HepG2 (cell line): ENCODE data around the gene TNFSF10. TPM values are rescaled to one million over a fixed set of nuclear protein-coding genes. Genes with fewer than 3 reads are reported as not detected.

Experiments
- ATAC-seq: fragments of 200-7000 bp; cut with Tn5 transposase; 3 replicates; pipeline ENCODE4 v1.9.1; 2020; ENCODE audit warnings: mild to moderate bottlenecking, moderate library complexity
- BruUV-seq: library from RNA; stranded (reverse); fragments of 400-500 nt; replicated peaks from 2 replicates; lab custom pipeline; 2021; lab: Mats Ljungman, UMichigan
- CTCF ChIA-PET: fragments of 300-600 bp; formaldehyde crosslinking; extraction: SDS; loops from one replicate; lab custom pipeline; 2021; ENCODE audit warnings: low total read pairs, inconsistent platforms, low intra/inter-chr PET ratio; lab: Yijun Ruan, JAX
- POLR2A ChIA-PET: fragments of 350-600 bp; sonication (Branson Sonifier 250); formaldehyde crosslinking; loops from one replicate; lab custom pipeline; 2020; ENCODE audit warnings: antibody characterized with exemption, inconsistent platforms; lab: Yijun Ruan, JAX
- DNase-seq: peaks from one replicate; pipeline ENCODE4 v3.0.0-alpha.2; 2015; ENCODE audit warnings: low spot score
- FAIRE-seq: peaks from 3 replicates; lab custom pipeline; 2011; peaks lifted over from hg19 to GRCh38; lab: Jason Lieb, UNC
- H2AFZ ChIP-seq: one replicate; pipeline ENCODE4 v1.6.1; 2011; ENCODE audit warnings: low read length, inconsistent platforms
- H3K27ac ChIP-seq: fragments of 300-600 bp; 3 replicates; pipeline ENCODE4 v1.8.0; 2011; ENCODE audit warnings: mixed run types, mild to moderate bottlenecking, mixed read lengths, low read length, inconsistent platforms; ENCODE audit not compliant: insufficient read depth; ENCODE audit errors: extremely low read length
- H3K27me3 ChIP-seq, 2 experiments: fragments of 200-600 bp in 1 of 2; 2 replicates in 1 of 2; 3 replicates in 1 of 2; pipeline versions ENCODE4 v1.6.0 to v1.8.0; 2011; ENCODE audit warnings: low read length in 2 of 2, mild to moderate bottlenecking in 2 of 2, moderate library complexity in 2 of 2, inconsistent platforms in 1 of 2; ENCODE audit not compliant: insufficient read depth in 2 of 2, control insufficient read depth in 1 of 2
- H3K36me3 ChIP-seq, 2 experiments: fragments of 200-600 bp in 1 of 2; replicated peaks in 1 of 2; 2 replicates in 1 of 2; 3 replicates in 1 of 2; pipeline versions ENCODE4 v1.5.1 to v1.8.0; 2011; ENCODE audit warnings: low read length in 2 of 2, inconsistent platforms in 1 of 2; ENCODE audit not compliant: insufficient read depth in 2 of 2, control insufficient read depth in 1 of 2
- H3K4me1 ChIP-seq: 2 replicates; pipeline ENCODE4 v1.5.1; 2012; ENCODE audit warnings: low read length, inconsistent platforms; ENCODE audit not compliant: insufficient read depth
- H3K4me2 ChIP-seq: 2 replicates; pipeline ENCODE4 v1.6.0; 2011; ENCODE audit warnings: low read depth, low read length, inconsistent platforms
- H3K4me3 ChIP-seq, 3 experiments: fragments of 200-600 bp in 1 of 3; sonication (generic), shearing (Covaris generic) in 1 of 3; replicated peaks in 1 of 3; 2 replicates each; pipeline ENCODE4 v1.5.1; 2011 to 2016; ENCODE audit warnings: low read length in 3 of 3, inconsistent platforms in 2 of 3, low read depth in 2 of 3, mild to moderate bottlenecking in 2 of 3, control low read depth in 1 of 3, mixed read lengths in 1 of 3; ENCODE audit not compliant: insufficient read depth in 1 of 3
- H3K79me2 ChIP-seq: one replicate; pipeline ENCODE4 v1.6.1; 2011; ENCODE audit warnings: low read length, inconsistent platforms; ENCODE audit not compliant: insufficient read depth
- H3K9ac ChIP-seq: 2 replicates; pipeline ENCODE4 v1.6.0; 2011; ENCODE audit warnings: mild to moderate bottlenecking, low read depth, low read length, inconsistent platforms; ENCODE audit not compliant: insufficient read depth
- H3K9me3 ChIP-seq: 2 replicates; pipeline ENCODE4 v1.5.1; 2012; ENCODE audit warnings: mild to moderate bottlenecking, low read length
- H4K20me1 ChIP-seq: 2 replicates; pipeline ENCODE4 v1.6.0; 2011; ENCODE audit warnings: inconsistent platforms, mild to moderate bottlenecking, low read length, moderate library complexity; ENCODE audit not compliant: insufficient read depth
- BRD4 ChIP-seq: sonication (generic); formaldehyde crosslinking; IDR thresholded peaks from 2 replicates; pipeline ENCODE4 v1.4.0; 2020; ENCODE audit warnings: missing genetic modification reagents
- BRF2 ChIP-seq: sonication (generic); formaldehyde crosslinking; IDR thresholded peaks from 2 replicates; pipeline ENCODE4 v1.8.1; 2022; ENCODE audit warnings: mild to moderate bottlenecking, missing genetic modification reagents
- CBX1 ChIP-seq: IDR thresholded peaks from one replicate; pipeline ENCODE4 v1.6.1; 2016; ENCODE audit warnings: antibody characterized with exemption, low read depth
- SOX13 ChIP-seq, 3 experiments: fragments of 450-650 bp in 1 of 3; sonication (generic) in 1 of 3; formaldehyde crosslinking in 1 of 3; IDR thresholded peaks in 2 of 3; conservative IDR thresholded peaks in 1 of 3; 2 replicates each; pipeline versions ENCODE4 v1.5.0 to v1.6.1; 2016 to 2020; ENCODE audit warnings: antibody characterized with exemption in 1 of 3, mild to moderate bottlenecking in 1 of 3, missing compliant biosample characterization in 1 of 3, missing genetic modification reagents in 1 of 3, moderate library complexity in 1 of 3
- THAP8 ChIP-seq: sonication (generic); formaldehyde crosslinking; IDR thresholded peaks from 2 replicates; pipeline ENCODE4 v1.5.1; 2020; ENCODE audit warnings: missing genetic modification reagents, mild to moderate bottlenecking, borderline replicate concordance
- WGBS: methylation state at CpG from one replicate; pipeline ENCODE4 v1.1.6; 2017; ENCODE audit warnings: low lambda C conversion rate; 5-methylcytosine and 5-hydroxymethylcytosine counted together
- in situ Hi-C: cut with HindIII; loops from 2 replicates; pipeline ENCODE4 v1.10.0; 2017; ENCODE audit warnings: low pct_unique_long_range_greater_than_20kb; ENCODE audit not compliant: extremely low pct_ligation_motif_present
- intact Hi-C: fragments of 100-400 bp; cut with micrococcal nuclease; formaldehyde crosslinking; loops from one replicate; pipeline ENCODE4 v1.10.0; 2022; ENCODE audit not compliant: unreplicated experiment
- polyA plus RNA-seq, 8 experiments: library from polyadenylated mRNA; depleted of rRNA in 3 of 8; stranded (reverse) in 7 of 8; unstranded in 1 of 8; fragments of >200 nt; fragmentation: Illumina TruSeq in 4 of 8; extraction: Trizol in 4 of 8; gene quantifications; 2 replicates each; pipeline versions ENCODE4 v1.2.1 to v1.2.3, GENCODE V29; 2011 to 2016; ENCODE audit warnings: low read depth in 4 of 8, missing spikeins in 1 of 8, mixed read lengths in 1 of 8; ENCODE audit not compliant: insufficient read depth in 1 of 8
- total RNA-seq, 5 experiments: library from RNA; depleted of rRNA; stranded (reverse); fragments of >200 nt; fragmentation: Illumina TruSeq; extraction: Trizol; gene quantifications; 2 replicates each; pipeline ENCODE4 v1.2.3, GENCODE V29; 2016; ENCODE audit warnings: low read depth in 1 of 5

Gene TNFSF10
- total and polyA plus RNA-seq, 2 of the 13 experiments (the other 11 are each of a cell fraction or from before 2014, with no cell fraction given): 8.4 to 9.9 TPM

DNA sequence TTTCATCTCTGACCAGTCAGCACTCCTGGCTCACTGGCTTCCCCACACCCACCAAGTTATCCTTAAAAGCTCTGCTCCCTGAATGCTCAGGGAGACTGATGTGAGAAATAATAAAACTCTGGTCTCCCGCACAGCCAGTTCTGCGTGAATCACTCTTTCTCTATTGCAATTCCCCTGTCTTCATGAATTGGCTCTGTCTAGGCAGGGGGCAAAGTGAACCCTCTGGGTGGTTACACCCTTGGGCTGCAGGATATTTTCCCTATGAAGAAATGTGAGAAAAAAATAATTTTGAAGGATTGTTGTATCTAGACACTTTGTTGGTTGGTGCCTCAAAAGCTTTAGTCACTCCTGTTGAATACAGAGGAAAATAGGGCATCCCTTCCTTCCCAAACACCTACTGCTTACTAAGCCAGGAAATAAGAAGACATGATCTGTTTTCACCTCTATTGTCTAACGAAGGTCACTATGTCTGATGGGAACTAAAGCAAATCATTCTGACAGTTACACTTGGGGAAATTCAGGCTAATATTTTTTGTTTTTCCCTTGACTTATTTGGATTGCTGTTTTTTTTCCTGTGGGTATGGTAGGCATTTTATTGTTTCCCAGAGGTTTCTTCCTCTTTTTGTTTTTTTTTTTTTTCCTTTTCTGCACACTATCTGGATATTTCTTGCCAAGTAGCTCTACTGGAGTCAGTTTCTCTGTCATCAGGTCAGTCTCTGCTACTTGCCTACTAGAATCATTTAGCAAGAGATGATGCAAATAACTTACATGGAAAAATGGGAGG is 15.3 kb upstream of the TNFSF10 start (continued):
- TF ChIP-seq THAP8: no peak
- TF ChIP-seq BRF2 (CRISPR knock-in tag): no peak

DNA sequence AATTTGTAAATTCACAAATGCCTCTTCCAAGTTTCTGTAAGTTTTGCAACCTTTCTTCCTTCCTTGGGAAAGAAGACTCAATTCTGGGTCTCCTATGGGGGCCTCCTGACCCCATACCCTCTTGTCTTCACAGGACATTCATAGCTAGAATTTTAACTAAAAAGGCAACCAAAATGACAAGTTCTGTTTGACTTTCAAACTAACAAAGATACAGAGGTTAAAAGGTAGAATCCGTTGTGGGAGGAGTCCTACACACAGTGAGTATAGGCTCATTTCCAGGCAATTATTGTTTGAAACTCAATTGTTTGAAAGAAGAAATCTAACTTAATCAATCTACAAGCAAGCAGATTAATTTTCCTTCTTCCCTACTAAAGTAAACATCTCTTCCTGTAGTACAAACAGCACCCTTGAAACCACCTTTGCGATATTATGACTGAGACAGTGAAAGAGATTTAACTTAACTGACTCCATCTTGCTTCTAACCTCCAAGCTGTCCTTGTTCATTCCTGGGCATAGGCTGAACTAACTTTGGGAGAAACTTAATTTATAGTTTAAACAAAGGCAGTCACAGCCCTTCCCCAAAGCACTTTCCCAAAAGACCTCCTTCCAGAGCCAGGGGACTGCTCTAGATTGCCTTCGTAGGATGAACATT is 14.4 kb upstream of the TNFSF10 start:
- FAIRE-seq: no peak
- TF ChIP-seq BRD4 (CRISPR knock-in tag) (no peak), CBX1 (no peak), SOX13 (IDR thresholded peaks at IDR 0.05) (no peak), SOX13 (CRISPR knock-in tag; conservative IDR thresholded peaks at IDR 0.05 in 1 of 2, IDR thresholded peaks at IDR 0.05 in 1 of 2) (0 out of 4 replicates have a peak, but pooled peaks of 1 of the 2 experiments have one; percentile 5)
- WGBS: 50% methylated on average over 3 of the region's 3 CpGs

More for the DNA sequence above, 14.4 kb upstream of the TNFSF10 start:
- H3K4me2 ChIP-seq: no peak overlapping the region
- POLR2A ChIA-PET: interaction anchor here (1.0 kb wide), 1 partner anchor 14 kb away, joined by 3 read pairs; the partner anchor contains the start of gene TNFSF10
- in situ Hi-C loops (no loop called here), intact Hi-C loops (no loop called here)
- no peak overlapping the region for H3K9ac ChIP-seq
- no peaks in the 10 kb centered on the region for H3K36me3 ChIP-seq
- peaks cover 43% of the 10 kb centered on the region for H3K4me1 ChIP-seq
- CTCF ChIA-PET: no interaction called here
- H3K4me3 ChIP-seq: no peak overlapping the region
- BruUV-seq: no TSS peak
- H2AFZ ChIP-seq: peak overlapping the region; percentile 45
- no peaks in the 10 kb centered on the region for H4K20me1 ChIP-seq
- no peaks in the 10 kb centered on the region for H3K79me2 ChIP-seq
- ATAC-seq: peak; percentile 51; the same call in 1 of the 3 replicates
- peaks cover 6% of the 10 kb centered on the region; the same call in 1 of the 2 replicates for H3K9me3 ChIP-seq
- H3K27me3 ChIP-seq: no peaks in the 10 kb centered on the region
- no peak overlapping the region for H3K27ac ChIP-seq
- no peak for DNase-seq
